HG02588 (cell line): ENCODE results near the gene HIP1R.

Experiments used
- ATAC-seq: cut with Tn5 transposase; IDR thresholded peaks from one replicate; pipeline ENCODE4 v1.9.1; 2021; ENCODE audit warnings: mild to moderate bottlenecking, moderate library complexity; ENCODE audit not compliant: unreplicated experiment

The HIP1R gene

GRCh38 chr12:122860040-122860853 lies 25.0 kb downstream of the HIP1R start:
- ATAC-seq, result no peak

- no peak for ATAC-seq
Measured at GRCh38 chr12:122860854-122861586, 25.8 kb downstream of the HIP1R start.

DNA sequence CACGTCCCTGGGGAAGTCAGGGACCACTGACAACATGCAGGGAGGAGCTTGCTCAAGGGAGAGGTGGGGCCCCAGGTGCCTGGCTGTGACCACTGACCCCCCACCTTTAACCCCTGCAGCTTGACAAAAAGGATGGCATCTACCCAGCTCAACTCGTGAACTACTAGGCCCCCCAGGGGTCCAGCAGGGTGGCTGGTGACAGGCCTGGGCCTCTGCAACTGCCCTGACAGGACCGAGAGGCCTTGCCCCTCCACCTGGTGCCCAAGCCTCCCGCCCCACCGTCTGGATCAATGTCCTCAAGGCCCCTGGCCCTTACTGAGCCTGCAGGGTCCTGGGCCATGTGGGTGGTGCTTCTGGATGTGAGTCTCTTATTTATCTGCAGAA lies 26.3 kb downstream of the HIP1R start:
- ATAC-seq, result no peak

DNA sequence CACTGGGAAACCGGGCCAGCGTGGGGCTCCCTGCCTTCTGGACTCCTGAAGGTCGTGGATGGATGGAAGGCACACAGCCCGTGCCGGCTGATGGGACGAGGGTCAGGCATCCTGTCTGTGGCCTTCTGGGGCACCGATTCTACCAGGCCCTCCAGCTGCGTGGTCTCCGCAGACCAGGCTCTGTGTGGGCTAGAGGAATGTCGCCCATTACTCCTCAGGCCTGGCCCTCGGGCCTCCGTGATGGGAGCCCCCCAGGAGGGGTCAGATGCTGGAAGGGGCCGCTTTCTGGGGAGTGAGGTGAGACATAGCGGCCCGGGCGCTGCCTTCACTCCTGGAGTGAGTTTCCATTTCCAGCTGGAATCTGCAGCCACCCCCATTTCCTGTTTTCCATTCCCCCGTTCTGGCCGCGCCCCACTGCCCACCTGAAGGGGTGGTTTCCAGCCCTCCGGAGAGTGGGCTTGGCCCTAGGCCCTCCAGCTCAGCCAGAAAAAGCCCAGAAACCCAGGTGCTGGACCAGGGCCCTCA lies 26.9 kb downstream of the HIP1R start:
- ATAC-seq, result no peak

- ATAC-seq, result no peak
Measured at GRCh38 chr12:122862872-122863701, 27.8 kb downstream of the HIP1R start.

DNA sequence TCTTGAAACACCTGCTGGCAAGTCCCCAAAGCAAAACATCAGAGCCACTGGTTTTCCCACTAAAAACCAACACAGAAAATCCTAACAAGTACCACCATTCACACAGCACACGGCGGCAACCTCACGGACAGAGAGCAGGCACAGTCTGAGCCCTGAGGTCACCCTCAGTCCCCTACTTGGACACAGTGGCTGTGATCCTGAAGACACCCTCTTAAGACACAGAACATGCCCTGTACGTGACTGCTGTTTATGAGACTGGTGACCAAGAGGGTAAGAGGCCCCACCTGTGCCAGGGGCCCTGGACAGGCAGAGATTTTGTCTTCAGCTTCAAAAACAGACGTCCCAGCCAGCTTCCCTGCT lies 29.6 kb downstream of the HIP1R start:
- ATAC-seq, result no peak

DNA sequence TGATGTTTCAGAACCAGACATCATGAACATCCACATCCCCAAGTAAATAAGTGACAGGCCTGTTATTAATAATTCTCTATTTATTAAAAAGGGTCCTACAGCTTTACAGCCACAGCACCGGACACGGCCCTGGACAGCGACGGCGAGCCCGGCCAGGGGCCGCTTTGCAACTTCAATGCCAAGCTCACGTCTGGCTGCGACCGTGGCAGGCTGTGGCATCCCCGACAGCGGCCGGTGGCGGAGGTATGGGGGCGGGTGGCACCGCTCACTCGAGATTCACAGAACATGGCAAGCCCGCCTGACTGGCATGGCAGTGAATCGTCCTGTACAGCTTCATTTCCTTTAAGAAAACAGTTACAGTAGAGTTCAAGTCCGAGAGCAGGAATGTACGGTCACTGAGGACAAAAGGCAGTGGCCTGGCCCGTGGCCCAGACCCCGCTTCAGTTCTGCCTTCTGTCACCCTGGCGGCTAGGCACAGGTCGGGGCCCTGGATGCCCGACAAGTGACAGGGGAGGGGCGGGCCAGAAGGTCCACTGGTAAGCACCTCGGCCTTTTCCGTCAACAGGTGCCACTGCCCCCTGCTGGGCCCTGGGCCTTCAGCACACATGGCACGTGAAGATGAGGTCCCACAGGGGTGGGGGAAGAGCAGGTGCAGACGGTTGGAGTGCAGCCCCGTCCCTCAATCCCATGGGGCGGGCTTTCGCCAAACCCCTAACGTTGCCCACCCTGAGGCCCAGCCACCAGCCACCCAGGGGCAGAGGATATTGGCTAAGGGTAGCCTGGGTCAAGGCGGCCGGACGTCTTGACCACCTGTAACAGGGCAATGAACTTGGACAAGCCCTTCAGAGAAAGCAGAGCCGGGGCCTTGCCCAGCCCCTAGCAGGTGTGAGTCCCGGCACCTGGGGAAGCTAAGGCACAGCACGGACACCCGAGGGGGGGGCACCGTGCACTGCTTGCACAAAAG lies 30.3 kb downstream of the HIP1R start:
- ATAC-seq, result no peak

DNA sequence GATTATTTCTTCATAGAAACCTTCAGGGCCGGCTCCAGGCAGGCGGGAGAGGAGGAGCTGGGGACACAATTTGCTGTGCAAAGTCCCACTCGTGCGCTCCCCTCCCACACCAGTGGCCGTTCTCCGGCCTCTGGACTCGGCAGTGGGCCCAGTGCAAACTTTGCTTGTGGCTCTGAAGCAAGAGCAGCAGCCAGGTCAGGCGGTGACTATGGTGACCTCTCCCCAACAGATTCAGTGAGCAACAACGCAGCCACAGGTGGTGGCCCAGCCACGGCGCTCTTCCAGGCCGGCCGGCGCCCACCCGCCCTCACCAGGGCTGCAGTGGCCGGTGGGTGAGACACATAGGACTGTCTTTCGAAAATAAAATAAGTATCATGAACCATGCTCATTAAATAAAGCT lies 31.1 kb downstream of the HIP1R start:
- no peak for ATAC-seq

GRCh38 chr12:122866950-122867607 lies 31.8 kb downstream of the HIP1R start:
- ATAC-seq, result no peak

DNA sequence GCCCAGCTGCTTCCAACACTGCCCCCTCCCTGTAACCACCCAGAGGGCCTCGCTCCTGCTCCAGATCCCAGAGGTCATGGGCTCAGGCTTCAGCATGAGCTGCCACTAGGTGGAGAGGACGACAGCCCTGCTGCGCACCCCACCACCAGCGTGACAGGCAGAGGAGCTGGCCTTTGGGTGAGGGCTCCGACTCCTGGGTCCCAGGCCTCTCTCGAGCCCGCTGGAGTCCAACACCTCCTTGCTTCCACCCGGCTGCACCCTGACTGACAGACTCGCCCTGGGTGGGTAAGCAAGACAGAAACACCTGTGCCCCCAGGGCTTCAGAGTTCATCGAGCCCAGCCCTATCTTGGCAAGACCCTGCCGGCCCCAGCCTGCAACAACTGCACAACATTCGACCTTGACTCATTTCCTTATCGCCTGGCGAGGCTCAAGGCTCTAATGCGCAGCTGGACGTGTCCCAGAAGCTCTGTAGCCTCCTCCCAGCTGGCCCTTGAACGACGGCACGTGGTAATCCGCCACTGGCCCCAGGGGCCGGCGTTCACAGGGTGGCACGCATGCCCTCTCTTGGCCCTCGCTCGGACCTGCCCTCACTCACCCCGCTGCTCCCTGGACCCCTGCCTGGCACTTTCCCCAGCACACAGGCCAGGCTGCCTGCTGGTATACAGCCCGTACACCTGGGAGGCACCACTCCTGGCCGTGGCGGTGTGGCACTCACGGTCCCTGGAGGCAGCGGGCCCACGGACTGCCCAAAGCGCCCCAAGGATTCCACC lies 32.6 kb downstream of the HIP1R start:
- no peak for ATAC-seq

DNA sequence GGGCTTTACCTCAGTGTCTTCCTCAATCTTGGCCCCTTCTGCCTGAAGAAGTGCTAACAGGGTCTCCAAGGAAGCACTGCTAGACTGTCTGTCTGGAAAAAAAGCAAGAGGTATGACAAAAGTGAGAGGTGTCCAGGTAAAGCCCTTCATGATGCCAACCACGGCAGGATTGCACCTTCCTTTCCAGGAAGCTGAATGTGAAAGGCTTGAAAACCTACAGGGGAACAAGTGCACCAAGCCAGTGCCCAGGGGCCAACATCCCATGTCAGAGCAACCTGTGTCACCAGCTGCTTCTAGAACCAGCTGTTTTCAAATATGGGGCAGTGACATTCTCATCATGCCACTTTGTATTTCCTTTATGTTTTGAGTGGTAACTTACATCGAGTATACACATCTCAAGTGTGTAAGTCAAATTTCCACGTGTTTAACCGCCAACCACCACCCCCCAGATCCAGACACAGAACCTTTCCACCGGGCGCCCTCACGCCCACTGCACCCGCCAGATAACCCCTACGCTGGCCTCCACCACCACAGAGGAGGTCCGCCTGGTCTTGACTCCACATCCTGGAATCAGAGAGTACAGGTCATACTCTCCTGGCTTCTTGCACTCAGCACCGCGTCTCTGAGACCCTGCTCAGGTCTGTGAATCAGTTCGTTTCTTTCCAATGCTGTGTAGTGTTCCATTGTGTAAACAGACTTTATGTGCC lies 33.4 kb downstream of the HIP1R start:
- no peak for ATAC-seq

DNA sequence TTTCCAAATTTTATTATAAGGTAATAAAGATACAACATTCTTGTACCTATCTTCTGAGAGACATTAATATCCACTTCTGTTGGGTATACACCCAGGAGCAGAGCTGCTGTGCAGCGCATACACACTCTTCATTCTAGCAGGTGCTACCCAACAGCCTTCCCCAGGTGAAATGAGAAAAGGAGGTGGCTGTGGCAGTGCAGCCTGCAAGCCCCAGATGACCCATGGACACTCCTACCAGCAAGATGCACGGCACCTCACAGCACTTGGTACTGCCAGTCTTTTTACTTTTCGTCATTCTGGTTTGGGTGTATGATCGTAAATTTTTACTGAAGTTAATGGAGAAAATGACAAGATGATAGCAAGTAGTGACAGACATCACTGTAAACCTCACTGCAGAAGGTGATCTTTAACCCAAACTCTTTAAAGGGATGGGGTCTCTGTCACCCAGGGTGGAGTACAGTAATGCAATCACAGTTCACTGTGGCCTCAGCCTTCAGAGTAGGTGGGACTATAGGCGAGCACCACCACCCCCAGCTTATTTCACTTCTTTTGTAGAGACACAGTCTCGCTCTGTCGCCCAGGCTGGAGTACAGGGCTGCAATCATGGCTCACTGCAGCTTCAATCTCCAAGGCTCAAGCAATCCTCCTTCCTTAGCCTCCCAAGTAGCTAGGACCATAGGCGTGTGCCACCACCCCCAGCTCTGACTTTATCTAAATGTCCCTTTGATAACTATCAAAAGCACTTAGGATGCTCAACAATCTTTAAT lies 34.1 kb downstream of the HIP1R start:
- ATAC-seq, result no peak

- ATAC-seq, result no peak
Measured at GRCh38 chr12:122870163-122870842, 35.0 kb downstream of the HIP1R start.

DNA sequence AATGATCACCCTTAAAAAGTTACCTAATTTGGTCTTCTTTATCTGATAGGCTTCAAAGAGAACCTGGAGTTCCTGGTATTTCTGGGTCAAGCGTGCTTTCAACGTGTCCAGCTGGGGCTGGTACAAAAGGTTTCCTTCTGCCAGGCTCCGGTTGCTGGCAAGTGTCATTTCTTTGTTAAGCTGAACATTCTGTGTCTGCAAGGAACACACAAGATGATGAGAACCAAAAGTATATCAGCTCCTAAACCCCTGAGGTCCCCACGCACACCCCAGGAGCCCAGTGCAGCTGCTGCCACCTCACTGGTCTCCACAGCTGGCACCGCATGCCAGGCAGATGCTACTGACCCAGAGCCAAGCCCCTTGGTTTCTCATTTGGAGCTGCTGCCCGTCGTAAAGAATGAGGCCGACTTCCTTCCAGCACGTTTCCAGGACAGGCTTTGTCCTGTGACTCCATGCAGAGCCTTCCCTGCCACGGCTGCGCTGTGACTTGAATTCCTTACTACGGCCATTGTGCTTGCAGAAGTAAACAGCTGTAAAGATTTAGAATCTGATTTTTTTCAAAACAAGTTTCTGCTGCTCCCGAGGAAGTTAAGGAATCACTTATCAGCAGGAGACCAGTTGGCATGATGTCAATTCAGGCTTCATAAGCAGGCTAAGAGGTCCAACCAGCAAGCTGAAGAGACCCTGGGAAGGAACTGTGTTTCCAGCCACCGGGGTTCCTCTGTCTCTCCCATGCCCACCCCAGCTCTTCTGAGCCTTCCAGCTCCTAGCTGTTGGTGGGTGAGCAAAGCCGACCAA lies 35.8 kb downstream of the HIP1R start:
- no peak for ATAC-seq

DNA sequence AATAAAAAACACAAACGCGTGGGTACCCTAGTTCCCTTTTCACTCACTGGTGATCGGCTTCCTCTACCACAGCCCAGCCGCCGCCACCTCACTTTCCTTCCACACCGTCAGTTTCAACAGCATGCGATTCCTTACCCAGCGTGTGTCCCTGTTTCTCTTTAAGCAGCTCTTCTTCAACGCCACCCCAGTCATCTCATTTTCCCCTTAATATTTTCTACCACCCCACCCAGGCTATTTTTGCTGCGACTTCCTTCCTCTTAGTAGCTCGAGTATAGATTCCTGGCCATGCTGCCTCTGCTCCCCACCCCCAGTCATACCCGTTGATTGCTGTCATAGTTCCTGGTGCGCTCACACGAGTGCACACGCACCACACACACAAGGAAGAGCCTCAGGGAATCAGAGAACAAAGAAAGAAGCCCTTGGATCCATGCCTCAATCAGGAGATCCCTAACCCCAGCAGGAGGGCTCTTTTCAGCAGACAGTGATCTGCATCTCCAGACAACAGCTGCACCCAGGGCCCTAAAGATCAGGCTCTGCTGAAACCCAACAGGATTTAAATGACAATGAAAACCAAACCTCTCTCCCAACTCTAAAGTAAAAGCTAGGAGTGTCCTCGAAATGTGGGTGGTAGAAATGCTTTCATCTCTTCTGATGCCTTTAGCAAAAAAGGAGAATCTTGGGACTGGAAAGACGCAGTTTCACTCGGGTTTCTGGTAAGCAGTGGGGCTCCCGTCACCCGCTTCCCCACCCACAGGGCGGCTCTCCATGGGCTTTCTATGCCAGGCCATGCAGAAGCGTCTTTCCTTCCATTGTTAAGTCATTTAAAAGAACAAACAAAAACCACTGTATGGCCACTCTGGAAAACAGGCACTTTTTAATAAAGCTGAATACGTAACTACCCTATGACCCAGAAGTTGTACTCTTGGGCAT lies 36.9 kb downstream of the HIP1R start:
- no peak for ATAC-seq
